Trophoblast cell (in vitro differentiated cells and primary cell): ENCODE data around the gene INA.

ENCODE experiments used
- DNase-seq, 2 donors: peaks; one replicate each; pipeline ENCODE4 v3.0.0-alpha.2; 2016
- H2AFZ ChIP-seq: 2 replicates; pipeline ENCODE4 v1.6.1; 2013; ENCODE audit warnings: low read length, moderate library complexity, mild to moderate bottlenecking; ENCODE audit not compliant: insufficient read depth, poor library complexity
- H2AK5ac ChIP-seq: 2 replicates; pipeline ENCODE4 v1.6.1; 2013; ENCODE audit warnings: mild to moderate bottlenecking, low read length
- H2BK120ac ChIP-seq: 2 replicates; pipeline ENCODE4 v1.6.1; 2013; ENCODE audit warnings: low read length, mild to moderate bottlenecking, moderate library complexity; ENCODE audit not compliant: insufficient read depth, poor library complexity
- H2BK12ac ChIP-seq: 2 replicates; pipeline ENCODE4 v1.6.1; 2013; ENCODE audit warnings: mild to moderate bottlenecking, low read length, moderate library complexity
- H2BK5ac ChIP-seq: 2 replicates; pipeline ENCODE4 v1.6.1; 2013; ENCODE audit warnings: low read length, low read depth, moderate library complexity, mild to moderate bottlenecking; ENCODE audit not compliant: poor library complexity
- H3K14ac ChIP-seq: 2 replicates; pipeline ENCODE4 v1.6.1; 2013; ENCODE audit warnings: mild to moderate bottlenecking, low read length
- H3K18ac ChIP-seq: 2 replicates; pipeline ENCODE4 v1.6.1; 2013; ENCODE audit warnings: mild to moderate bottlenecking, low read length
- H3K23ac ChIP-seq: 2 replicates; pipeline ENCODE4 v1.6.1; 2013; ENCODE audit warnings: low read length
- H3K27ac ChIP-seq: 2 replicates; pipeline ENCODE4 v1.5.1; 2013; ENCODE audit warnings: low read depth, mild to moderate bottlenecking, inconsistent platforms, low read length, moderate library complexity
- H3K27me3 ChIP-seq: 2 replicates; pipeline ENCODE4 v1.6.1; 2013; ENCODE audit warnings: inconsistent platforms, mild to moderate bottlenecking, low read length, moderate library complexity; ENCODE audit not compliant: insufficient read depth
- H3K36me3 ChIP-seq, 2 experiments: 1 replicate in 1 of 2; 2 replicates in 1 of 2; pipeline ENCODE4 v1.6.1; 2013; ENCODE audit warnings: low read length in 2 of 2, mild to moderate bottlenecking in 2 of 2, moderate library complexity in 1 of 2; ENCODE audit not compliant: insufficient read depth in 2 of 2, control insufficient read depth in 1 of 2
- H3K4ac ChIP-seq: 2 replicates; pipeline ENCODE4 v1.6.1; 2013; ENCODE audit warnings: low read depth, mild to moderate bottlenecking, low read length, moderate library complexity
- H3K4me1 ChIP-seq, 2 experiments: 1 replicate in 1 of 2; 2 replicates in 1 of 2; pipeline ENCODE4 v1.6.1; 2013; ENCODE audit warnings: low read length in 2 of 2, mild to moderate bottlenecking in 2 of 2, moderate library complexity in 1 of 2; ENCODE audit not compliant: insufficient read depth in 2 of 2, control insufficient read depth in 1 of 2
- H3K4me2 ChIP-seq: 2 replicates; pipeline ENCODE4 v1.6.1; 2013; ENCODE audit warnings: inconsistent platforms, mild to moderate bottlenecking, low read length, moderate library complexity
- H3K4me3 ChIP-seq: 2 replicates; pipeline ENCODE4 v1.5.1; 2013; ENCODE audit warnings: mild to moderate bottlenecking, low read depth, low read length, inconsistent platforms
- H3K79me1 ChIP-seq: one replicate; pipeline ENCODE4 v1.6.1; 2013; ENCODE audit warnings: low read length
- H3K79me2 ChIP-seq: 2 replicates; pipeline ENCODE4 v1.6.1; 2013; ENCODE audit warnings: low read length, mild to moderate bottlenecking; ENCODE audit not compliant: control insufficient read depth, insufficient read depth, poor library complexity
- H3K9ac ChIP-seq: 2 replicates; pipeline ENCODE4 v1.6.1; 2013; ENCODE audit warnings: mild to moderate bottlenecking, low read length
- H3K9me3 ChIP-seq: 2 replicates; pipeline ENCODE4 v1.6.1; 2013; ENCODE audit warnings: low read depth, mild to moderate bottlenecking, control low read depth, inconsistent platforms, low read length; ENCODE audit not compliant: insufficient read depth
- H4K12ac ChIP-seq: 2 replicates; pipeline ENCODE4 v1.6.1; 2013; ENCODE audit warnings: low read depth, mild to moderate bottlenecking, low read length, moderate library complexity
- H4K8ac ChIP-seq: 2 replicates; pipeline ENCODE4 v1.6.1; 2013; ENCODE audit warnings: low read depth, mild to moderate bottlenecking, low read length, moderate library complexity
- H4K91ac ChIP-seq: one replicate; pipeline ENCODE4 v1.6.1; 2013; ENCODE audit warnings: low read depth, mild to moderate bottlenecking, low read length, moderate library complexity
- WGBS: extraction: QIAGEN DNeasy Blood & Tissue Kit; methylation state at CpG from one replicate; pipeline ENCODE4 v1.1.7; 2013; ENCODE audit warnings: missing lambda C conversion rate; ENCODE audit not compliant: insufficient read length, insufficient coverage; ENCODE audit errors: extremely low coverage; 5-methylcytosine and 5-hydroxymethylcytosine counted together

The INA gene

DNA sequence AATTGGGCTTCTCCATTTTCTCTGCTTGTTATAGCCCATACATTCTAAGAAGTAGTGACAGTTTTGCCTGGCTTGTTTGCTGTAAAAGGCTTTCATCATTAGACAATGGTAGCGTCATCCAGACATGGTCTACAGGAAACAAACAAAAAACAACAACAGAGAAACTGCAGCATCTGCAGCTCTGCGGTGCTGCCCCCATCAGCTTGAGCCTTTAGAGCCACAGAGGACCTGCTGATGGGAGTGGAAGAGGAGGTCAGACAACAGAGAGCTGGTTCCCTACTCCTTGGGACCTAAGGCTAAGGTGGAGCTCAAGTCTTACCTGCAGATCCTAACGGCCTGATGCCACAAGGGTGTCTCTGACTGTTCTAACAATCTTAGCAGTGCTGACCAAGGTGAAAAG, 3.1 kb downstream of the INA start:
- no peak overlapping the region for H4K12ac ChIP-seq

DNA sequence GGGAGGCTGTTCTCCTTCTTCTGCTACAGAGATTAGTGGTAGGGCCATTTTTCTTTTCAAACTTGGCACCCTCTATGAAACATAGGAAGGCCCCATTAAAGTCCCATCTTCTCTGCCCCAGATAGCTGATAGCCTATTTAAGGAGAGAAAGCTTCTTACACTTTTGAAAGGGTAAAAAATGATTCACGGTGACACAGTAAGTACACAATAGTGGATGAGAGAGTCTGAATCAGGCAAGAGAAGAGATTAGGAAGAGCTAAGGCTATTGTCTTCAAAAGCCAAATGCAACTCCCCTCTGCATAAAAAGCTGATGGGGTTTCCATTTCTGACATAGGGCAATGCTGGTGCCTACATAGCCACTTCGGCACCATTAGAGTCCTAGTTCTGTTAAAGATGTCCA, 3.6 kb downstream of the INA start:
- H2BK5ac ChIP-seq, result no peak overlapping the region
- no peak overlapping the region for H2AFZ ChIP-seq
- no peak overlapping the region for H3K14ac ChIP-seq
- H4K8ac ChIP-seq, result no peak overlapping the region
- DNase-seq, result no peak
- no peak overlapping the region for H3K4me2 ChIP-seq
- WGBS, result no CpG with 5 or more reads among the region's 2 CpGs
- no peak overlapping the region for H3K23ac ChIP-seq
- no peak overlapping the region for H3K9ac ChIP-seq
- H3K4ac ChIP-seq, result no peak overlapping the region
- peaks cover 7 to 19% of the 10 kb centered on the region in 2 experiments for H3K4me1 ChIP-seq
- no peak overlapping the region for H3K27ac ChIP-seq
- H3K79me1 ChIP-seq, result no peaks in the 10 kb centered on the region
- no peaks in the 10 kb centered on the region for H3K79me2 ChIP-seq
- no peak overlapping the region for H2BK12ac ChIP-seq
- H4K12ac ChIP-seq, result no peak overlapping the region
- no peak overlapping the region for H3K18ac ChIP-seq
- no peaks in the 10 kb centered on the region for H3K36me3 ChIP-seq
- peaks cover 30% of the 10 kb centered on the region for H3K27me3 ChIP-seq
- no peak overlapping the region for H2AK5ac ChIP-seq
- no peak overlapping the region for H3K4me3 ChIP-seq
- H2BK120ac ChIP-seq, result no peak overlapping the region
- peaks cover 9% of the 10 kb centered on the region for H3K9me3 ChIP-seq
- H4K91ac ChIP-seq, result no peak overlapping the region

More for the DNA sequence above, 3.1 kb downstream of the INA start:
- H3K79me1 ChIP-seq, result no peaks in the 10 kb centered on the region
- no peak overlapping the region for H4K8ac ChIP-seq
- H2BK12ac ChIP-seq, result no peak overlapping the region
- peaks cover 7 to 19% of the 10 kb centered on the region in 2 experiments for H3K4me1 ChIP-seq
- H2AK5ac ChIP-seq, result no peak overlapping the region
- peak overlapping the region; percentile 33 for H3K9ac ChIP-seq
- no peak overlapping the region for H3K4me2 ChIP-seq
- H3K36me3 ChIP-seq, result no peaks in the 10 kb centered on the region
- peaks cover 30% of the 10 kb centered on the region for H3K27me3 ChIP-seq
- no peak overlapping the region for H2BK5ac ChIP-seq
- no peak overlapping the region for H3K23ac ChIP-seq
- no peak for DNase-seq
- no peak overlapping the region for H2AFZ ChIP-seq
- no peak overlapping the region for H3K27ac ChIP-seq
- H2BK120ac ChIP-seq, result no peak overlapping the region
- H3K9me3 ChIP-seq, result peaks cover 9% of the 10 kb centered on the region
- H3K79me2 ChIP-seq, result no peaks in the 10 kb centered on the region
- H3K4me3 ChIP-seq, result no peak overlapping the region
- no peak overlapping the region for H3K4ac ChIP-seq
- no peak overlapping the region for H4K91ac ChIP-seq
- WGBS, result no CpG with 5 or more reads among the region's 3 CpGs
- no peak overlapping the region for H3K18ac ChIP-seq
- no peak overlapping the region for H3K14ac ChIP-seq

DNA sequence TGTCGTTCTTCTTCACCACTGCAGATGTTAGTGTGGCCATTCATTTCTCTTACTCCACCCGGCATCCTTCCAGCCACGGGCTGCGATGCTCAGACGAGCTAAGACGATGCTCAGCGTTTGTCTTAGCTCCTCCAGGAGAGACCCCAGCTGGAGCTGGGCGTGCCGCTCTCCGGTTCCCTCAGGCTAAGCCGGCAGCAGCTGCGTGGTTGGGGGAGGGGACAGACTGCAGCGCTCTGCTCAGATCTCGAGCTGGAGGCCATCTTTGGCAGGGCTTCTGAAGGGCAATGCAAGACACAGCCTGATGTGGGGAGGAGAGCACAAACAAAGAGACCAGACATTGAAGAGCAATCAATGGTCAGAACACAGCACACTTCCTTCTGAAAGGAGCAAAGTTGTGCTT, 4.8 kb downstream of the INA start:
- Histone ChIP-seq H2BK5ac (no peak overlapping the region), H2AFZ (no peak overlapping the region), H3K27me3 (peaks cover 20% of the 10 kb centered on the region), H3K9ac (no peak overlapping the region), H3K18ac (no peak overlapping the region), H2BK12ac (no peak overlapping the region), H2AK5ac (no peak overlapping the region), H3K4me1 (peaks cover 6 to 16% of the 10 kb centered on the region in 2 experiments), H3K27ac (no peak overlapping the region), H3K79me1 (no peaks in the 10 kb centered on the region), H4K8ac (no peak overlapping the region), H3K14ac (no peak overlapping the region), H4K12ac (no peak overlapping the region), H4K91ac (no peak overlapping the region), H3K23ac (no peak overlapping the region), H3K9me3 (peaks cover 9% of the 10 kb centered on the region), H2BK120ac (no peak overlapping the region), H3K36me3 (no peaks in the 10 kb centered on the region), H3K79me2 (no peaks in the 10 kb centered on the region), H3K4me3 (no peak overlapping the region), H3K4ac (no peak overlapping the region), H3K4me2 (no peak overlapping the region)
- WGBS, result no CpG with 5 or more reads among the region's 14 CpGs
- peak in 1 of 2 donors; percentile 15 for DNase-seq

DNA sequence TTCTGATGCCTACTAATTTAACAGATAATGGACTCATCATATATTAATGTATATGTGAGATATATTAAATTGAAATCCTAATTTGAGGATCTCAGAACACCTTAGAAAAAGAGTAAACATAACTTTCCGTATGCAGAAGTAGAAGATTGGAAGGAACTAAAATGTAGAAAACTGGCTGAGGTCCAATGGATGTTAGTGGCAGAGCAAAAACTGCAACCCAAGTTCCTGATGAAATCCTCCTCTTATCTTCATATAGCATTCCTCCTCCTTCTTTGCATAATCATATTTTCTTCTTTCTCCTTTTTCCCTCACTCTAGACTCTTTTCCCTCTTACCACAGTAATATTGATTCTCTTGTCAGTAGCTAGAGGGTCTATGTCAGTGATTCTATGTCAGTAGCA, 6.0 kb downstream of the INA start:
- Histone ChIP-seq H3K27me3 (peaks cover 8% of the 10 kb centered on the region), H3K14ac (no peak overlapping the region), H3K4me3 (no peak overlapping the region), H3K4me2 (no peak overlapping the region), H4K91ac (no peak overlapping the region), H3K9ac (no peak overlapping the region), H2BK12ac (no peak overlapping the region), H2BK120ac (no peak overlapping the region), H4K12ac (no peak overlapping the region), H3K18ac (no peak overlapping the region), H2BK5ac (no peak overlapping the region), H3K79me1 (no peaks in the 10 kb centered on the region), H3K4ac (no peak overlapping the region), H3K79me2 (no peaks in the 10 kb centered on the region), H3K4me1 (peaks cover under 1 to 5% of the 10 kb centered on the region in 2 experiments), H3K23ac (no peak overlapping the region), H3K9me3 (peaks cover 4% of the 10 kb centered on the region), H3K27ac (no peak overlapping the region), H3K36me3 (no peaks in the 10 kb centered on the region), H4K8ac (no peak overlapping the region), H2AK5ac (no peak overlapping the region), H2AFZ (no peak overlapping the region)
- DNase-seq, result no peak
- WGBS, result no CpG with 5 or more reads among the region's 1 CpG
